ENCODE results near the gene SHROOM3. TPM values are rescaled to one million over a fixed set of nuclear protein-coding genes. Genes with fewer than 3 reads are reported as not detected.
A peak's percentile ranks its signal among the peaks of the same experiment; 100 is the strongest.

The SHROOM3 gene
- total and polyA plus RNA-seq, 2 experiments from 2014 or later: 11.3 to 73.5 TPM

GRCh38 chr4:76447393-76447851 lies 12.4 kb downstream of the SHROOM3 start (continued):
- no peak for TF ChIP-seq ZNF462 (CRISPR knock-in tag; IDR thresholded peaks at IDR 0.05)
- no peak for TF ChIP-seq ZNF331 (CRISPR knock-in tag; IDR thresholded peaks at IDR 0.05; ENCODE audit: low read depth)
- TF ChIP-seq EZH2phosphoT487 (IDR thresholded peaks at IDR 0.05; ENCODE audit: unreplicated experiment): no peak
- TF ChIP-seq ZNF114 (CRISPR knock-in tag; IDR thresholded peaks at IDR 0.05): no peak
- TF ChIP-seq EZH2 (IDR thresholded peaks at IDR 0.05; ENCODE audit: low read depth, unreplicated experiment): no peak
- TF ChIP-seq JUNB (IDR thresholded peaks at IDR 0.05; ENCODE audit: unreplicated experiment): no peak
- TF ChIP-seq ETS1 (IDR thresholded peaks at IDR 0.05): no peak
- no peak for TF ChIP-seq NANOG (IDR thresholded peaks at IDR 0.05; ENCODE audit: borderline replicate concordance)
- no peak for TF ChIP-seq STAT1 (IDR thresholded peaks at IDR 0.05; ENCODE audit: unreplicated experiment)

- Mint-ChIP-seq H3K27ac (no peak overlapping the region), H3K9me3 (no peaks in the 10 kb centered on the region), H3K4me3 (no peak overlapping the region), H3K4me1 (peaks cover 23% of the 10 kb centered on the region), H3K36me3 (ENCODE audit: low read depth) (no peaks in the 10 kb centered on the region), H3K27me3 (ENCODE audit: insufficient read depth, low read depth, poor library complexity) (peaks cover 3% of the 10 kb centered on the region)
- H4K20me1 ChIP-seq (replicated peaks; ENCODE audit: insufficient read depth): no peaks in the 10 kb centered on the region
- 0 out of 2 replicates have a peak overlapping the region, but pooled peaks have one; percentile 44 for H2AFZ ChIP-seq
- H3K79me2 ChIP-seq (replicated peaks; ENCODE audit: insufficient read depth): no peaks in the 10 kb centered on the region
- no peak overlapping the region for H3K4me3 ChIP-seq
- H3K4me2 ChIP-seq: no peak overlapping the region
- no peaks in the 10 kb centered on the region for H3K27me3 ChIP-seq (ENCODE audit: insufficient read depth)
- H3K36me3 ChIP-seq (ENCODE audit: insufficient read depth): no peaks in the 10 kb centered on the region
- DNase-seq (ENCODE audit: low spot score) (no peak), ATAC-seq (no peak)
- peaks cover 8% of the 10 kb centered on the region for H3K4me1 ChIP-seq (ENCODE audit: insufficient read depth)
- H3K27ac ChIP-seq (ENCODE audit: low read depth): no peak overlapping the region
- no peaks in the 10 kb centered on the region for H3K9me2 ChIP-seq (ENCODE audit: insufficient read depth)
- H3F3A ChIP-seq (replicated peaks; ENCODE audit: low read depth): no peaks in the 10 kb centered on the region
- TF ChIP-seq ZNF331 (CRISPR knock-in tag; IDR thresholded peaks at IDR 0.05; ENCODE audit: low read depth) (no peak), EZH2 (IDR thresholded peaks at IDR 0.05; ENCODE audit: low read depth, unreplicated experiment) (no peak), ZNF462 (CRISPR knock-in tag; IDR thresholded peaks at IDR 0.05) (no peak), JUNB (IDR thresholded peaks at IDR 0.05; ENCODE audit: unreplicated experiment) (no peak)
Observed at GRCh38 chr4:76448211-76448610, 13.2 kb downstream of the SHROOM3 start.

All from GM23338 (cell line).